RKO (cell line): ENCODE data around the gene BTBD9.
A peak's percentile ranks its signal among the peaks of the same experiment; 100 is the strongest.

Experiments used
- DNase-seq: peaks from one replicate; pipeline ENCODE4 v3.0.0-alpha.2; 2016; ENCODE audit warnings: low spot score

Gene BTBD9

GRCh38 chr6:38480036-38480435 is 159.7 kb downstream of the BTBD9 start:
- no peak for DNase-seq

GRCh38 chr6:38479331-38479730 is 160.4 kb downstream of the BTBD9 start:
- no peak for DNase-seq

DNA sequence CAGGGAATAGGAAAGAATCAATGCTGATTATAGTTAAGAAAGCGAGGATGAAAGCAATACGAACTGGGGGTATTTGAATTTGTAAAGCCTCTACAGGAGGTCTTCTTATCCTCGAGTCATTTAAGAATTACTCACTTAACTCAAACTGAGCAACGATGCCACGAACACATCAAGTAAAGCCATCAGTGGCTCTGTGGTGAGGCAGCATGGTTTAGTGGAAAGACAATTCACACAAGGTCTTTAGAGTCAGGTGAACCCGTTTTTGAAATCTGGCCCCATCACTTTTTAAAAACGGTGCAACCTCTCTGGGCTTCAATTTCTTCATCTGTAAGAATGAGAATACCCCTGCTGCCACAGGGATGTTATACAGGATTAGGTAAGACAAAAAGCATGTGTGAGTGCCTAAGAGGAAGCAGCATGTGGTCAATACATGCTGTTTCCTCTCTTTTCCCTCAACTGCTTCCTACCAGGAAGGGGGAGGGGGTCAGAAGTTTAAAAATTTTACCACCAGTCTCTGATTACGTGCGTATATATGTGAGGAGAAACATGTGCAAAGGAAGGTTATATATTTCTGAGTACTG is 162.0 kb downstream of the BTBD9 start:
- DNase-seq = no peak

- DNase-seq = no peak
Observed at GRCh38 chr6:38476888-38477287, 162.8 kb downstream of the BTBD9 start.

- no peak for DNase-seq
Observed at GRCh38 chr6:38476141-38476540, 163.6 kb downstream of the BTBD9 start.

- DNase-seq = no peak
Observed at GRCh38 chr6:38470548-38470947, 169.2 kb downstream of the BTBD9 start.

DNA sequence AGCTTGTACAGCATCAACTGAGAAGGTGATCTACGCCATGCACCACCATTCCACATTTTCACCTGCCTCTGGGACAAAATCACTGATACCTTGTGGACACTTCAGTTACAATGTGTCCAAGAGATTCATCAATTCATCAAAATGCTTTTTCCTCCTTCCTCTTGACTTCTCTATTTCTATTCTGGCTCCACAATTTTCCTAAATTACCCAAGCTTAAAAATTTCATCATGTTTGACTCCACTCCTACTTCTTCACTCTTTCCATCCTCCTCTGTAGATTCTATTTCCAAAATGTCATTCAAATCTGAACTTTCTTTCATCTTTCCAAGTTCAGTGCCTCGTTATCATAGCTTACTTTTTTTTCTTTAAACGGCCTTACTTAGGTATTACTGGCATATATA is 172.2 kb downstream of the BTBD9 start:
- no peak for DNase-seq

- DNase-seq = no peak
Observed at GRCh38 chr6:38460186-38460585, 179.5 kb downstream of the BTBD9 start.

- DNase-seq = peak; percentile 11
Observed at GRCh38 chr6:38459291-38459690, 180.4 kb downstream of the BTBD9 start.

- DNase-seq = no peak
Observed at GRCh38 chr6:38453861-38454260, 185.9 kb downstream of the BTBD9 start.

DNA sequence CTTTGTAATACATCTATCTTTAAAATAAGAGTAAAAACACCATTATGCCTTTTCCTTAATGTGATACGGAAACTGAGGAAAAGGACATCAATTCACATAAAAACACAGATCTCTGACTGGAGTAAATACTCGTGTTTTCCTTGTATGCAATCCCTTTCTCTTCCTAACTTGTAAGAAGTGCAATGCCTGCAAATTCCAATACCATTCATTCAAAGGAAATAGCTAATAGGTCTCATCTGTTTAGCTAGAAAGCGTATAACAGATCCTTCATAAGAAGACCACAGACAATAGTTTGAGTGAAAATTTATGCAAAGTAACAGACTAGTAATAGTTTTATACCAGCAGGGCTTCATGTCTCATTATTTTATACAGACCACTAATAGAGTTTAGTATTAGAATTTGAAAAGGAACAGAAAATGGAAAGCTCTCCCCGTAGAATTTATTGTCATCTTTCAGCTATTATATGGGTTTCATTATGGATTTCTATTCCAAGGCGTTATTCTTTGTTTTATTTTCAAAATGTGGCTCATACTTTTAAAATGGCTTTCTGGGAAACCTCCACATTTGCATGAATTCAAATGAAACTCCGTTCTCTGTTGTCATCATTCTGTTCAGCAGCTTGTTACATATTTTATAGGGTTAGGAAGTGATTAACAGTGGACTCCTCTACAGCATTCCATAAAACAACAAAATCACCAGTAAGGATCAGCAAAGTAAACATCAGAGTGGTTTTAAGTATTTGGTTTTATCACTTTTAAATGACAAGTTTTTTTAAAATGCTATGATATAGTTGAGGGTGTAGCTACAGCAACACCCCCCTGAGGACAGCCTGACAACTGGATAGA is 186.7 kb downstream of the BTBD9 start:
- no peak for DNase-seq

- DNase-seq = no peak
Observed at GRCh38 chr6:38450717-38451116, 189.0 kb downstream of the BTBD9 start.

- no peak for DNase-seq
Observed at GRCh38 chr6:38445925-38446324, 193.8 kb downstream of the BTBD9 start.

- no peak for DNase-seq
Observed at GRCh38 chr6:38445336-38445735, 194.4 kb downstream of the BTBD9 start.

- no peak for DNase-seq
Observed at GRCh38 chr6:38443352-38444144, 196.2 kb downstream of the BTBD9 start.

- DNase-seq = no peak
Observed at GRCh38 chr6:38438097-38438496, 201.6 kb downstream of the BTBD9 start.

GRCh38 chr6:38436726-38437465 is 202.8 kb downstream of the BTBD9 start:
- DNase-seq = peak; percentile 85

- DNase-seq = no peak
Observed at GRCh38 chr6:38435330-38435729, 204.4 kb downstream of the BTBD9 start.

DNA sequence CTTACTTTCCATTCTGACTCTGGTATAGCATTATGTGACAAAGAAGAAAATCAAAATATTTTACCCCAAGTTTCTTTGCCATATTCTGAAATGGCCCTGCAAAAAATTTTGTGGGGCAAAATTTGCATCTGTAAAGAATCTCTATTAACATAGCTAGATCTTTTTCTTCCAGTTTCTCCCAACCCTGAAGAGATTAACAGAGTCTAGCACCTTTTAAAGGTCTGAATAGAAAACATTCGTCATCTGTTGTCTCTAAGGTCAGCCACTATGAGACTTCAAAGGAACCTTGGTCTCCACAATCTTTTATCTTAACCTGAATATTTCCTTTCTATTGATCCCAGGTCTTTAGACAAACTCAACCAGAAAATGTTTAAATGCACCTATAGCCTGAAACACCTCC is 205.7 kb downstream of the BTBD9 start:
- DNase-seq = no peak

DNA sequence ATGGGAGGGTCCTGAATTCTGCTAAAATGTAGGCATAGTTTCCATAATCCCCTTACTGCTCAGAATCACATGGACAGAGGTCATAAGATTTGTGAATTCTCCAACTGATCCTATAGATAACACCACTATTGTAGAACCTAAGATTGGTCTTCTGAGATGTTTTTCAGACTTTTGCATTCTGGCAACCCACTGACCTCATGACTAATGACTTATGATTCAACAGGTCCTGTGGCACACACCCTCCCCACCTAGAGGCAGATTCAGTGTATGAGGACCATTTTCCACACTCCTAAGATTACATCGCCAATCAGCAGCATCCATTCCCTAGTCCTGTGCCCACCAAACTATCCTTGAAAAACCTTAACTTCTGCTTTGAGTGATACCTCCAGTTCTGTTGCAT is 207.2 kb downstream of the BTBD9 start:
- peak; percentile 55 for DNase-seq

DNA sequence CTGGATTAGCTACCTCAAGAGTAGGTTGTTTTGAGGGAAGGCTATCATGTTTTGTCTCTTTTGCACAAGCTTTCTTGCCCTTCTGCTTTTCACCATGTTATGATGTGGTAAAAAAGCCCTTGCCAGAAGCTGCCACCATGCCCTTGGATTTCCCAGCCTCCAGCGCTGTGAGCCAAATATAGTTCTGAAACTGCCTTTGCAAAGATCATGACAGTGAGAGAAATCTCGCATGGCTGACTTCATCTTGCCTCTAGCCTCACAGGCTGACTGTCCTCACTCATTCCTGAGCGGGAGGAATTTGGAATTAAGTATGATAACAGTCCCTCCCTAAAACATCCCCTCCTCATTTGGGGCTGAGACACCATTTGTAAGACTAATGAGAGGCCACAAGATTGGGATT is 207.7 kb downstream of the BTBD9 start:
- DNase-seq = no peak

- no peak for DNase-seq
Observed at GRCh38 chr6:38429546-38429945, 210.2 kb downstream of the BTBD9 start.
